DND-41 (cell line): ENCODE results near the gene FAF1.

ENCODE experiments used
- ATAC-seq: fragments of 200-7000 bp; cut with Tn5 transposase; 3 replicates; pipeline ENCODE4 v1.9.1; 2021; ENCODE audit warnings: low read depth; ENCODE audit not compliant: insufficient read depth
- DNase-seq: peaks from one replicate; pipeline ENCODE4 v3.0.0-alpha.2; 2020
- H2AFZ ChIP-seq: 2 replicates; pipeline ENCODE4 v1.6.0; 2012; ENCODE audit warnings: low read depth, low read length
- H3K27ac ChIP-seq: 2 replicates; pipeline ENCODE4 v1.5.1; 2012; ENCODE audit warnings: low read length, inconsistent platforms
- H3K27me3 ChIP-seq: fragments of 200-600 bp; sonication (generic); 2 replicates; pipeline ENCODE4 v1.6.0; 2012; ENCODE audit warnings: low read length, mild to moderate bottlenecking, inconsistent platforms; ENCODE audit not compliant: insufficient read depth, poor library complexity
- H3K36me3 ChIP-seq: 2 replicates; pipeline ENCODE4 v1.5.1; 2012; ENCODE audit warnings: low read length, inconsistent platforms; ENCODE audit not compliant: insufficient read depth
- H3K4me1 ChIP-seq: 2 replicates; pipeline ENCODE4 v1.5.1; 2012; ENCODE audit warnings: mild to moderate bottlenecking, low read length; ENCODE audit not compliant: insufficient read depth
- H3K4me2 ChIP-seq: 2 replicates; pipeline ENCODE4 v1.6.0; 2012; ENCODE audit warnings: mild to moderate bottlenecking, moderate library complexity, low read length, inconsistent platforms; ENCODE audit not compliant: insufficient read depth
- H3K4me3 ChIP-seq, 2 experiments: fragments of 200-600 bp in 1 of 2; shearing (Covaris generic) in 1 of 2; 2 replicates each; pipeline ENCODE4 v1.5.1; 2012 to 2016; ENCODE audit warnings: inconsistent platforms in 2 of 2, low read length in 2 of 2, mild to moderate bottlenecking in 2 of 2, low read depth in 1 of 2, moderate library complexity in 1 of 2
- H3K79me2 ChIP-seq: 2 replicates; pipeline ENCODE4 v1.6.0; 2012; ENCODE audit warnings: low read length, inconsistent platforms; ENCODE audit not compliant: insufficient read depth
- H3K9ac ChIP-seq: 2 replicates; pipeline ENCODE4 v1.6.0; 2012; ENCODE audit warnings: low read depth, mild to moderate bottlenecking, inconsistent platforms, low read length, moderate library complexity
- H3K9me3 ChIP-seq: 2 replicates; pipeline ENCODE4 v1.5.1; 2012; ENCODE audit warnings: low read length, moderate library complexity, mild to moderate bottlenecking, inconsistent platforms; ENCODE audit not compliant: insufficient read depth, severe bottlenecking
- H4K20me1 ChIP-seq: 2 replicates; pipeline ENCODE4 v1.6.0; 2012; ENCODE audit warnings: low read length; ENCODE audit not compliant: insufficient read depth
- CTCF ChIP-seq: IDR thresholded peaks from 2 replicates; pipeline ENCODE4 v1.5.1; 2012; ENCODE audit warnings: borderline replicate concordance, low read length, moderate library complexity, mild to moderate bottlenecking; ENCODE audit not compliant: poor library complexity, severe bottlenecking; ENCODE audit errors: extremely low read depth
- EZH2 ChIP-seq: IDR thresholded peaks from 3 replicates; pipeline ENCODE4 v1.6.1; 2012; ENCODE audit warnings: borderline replicate concordance, low read depth, mild to moderate bottlenecking, moderate library complexity, low read length, inconsistent platforms; ENCODE audit not compliant: severe bottlenecking

The FAF1 gene

DNA sequence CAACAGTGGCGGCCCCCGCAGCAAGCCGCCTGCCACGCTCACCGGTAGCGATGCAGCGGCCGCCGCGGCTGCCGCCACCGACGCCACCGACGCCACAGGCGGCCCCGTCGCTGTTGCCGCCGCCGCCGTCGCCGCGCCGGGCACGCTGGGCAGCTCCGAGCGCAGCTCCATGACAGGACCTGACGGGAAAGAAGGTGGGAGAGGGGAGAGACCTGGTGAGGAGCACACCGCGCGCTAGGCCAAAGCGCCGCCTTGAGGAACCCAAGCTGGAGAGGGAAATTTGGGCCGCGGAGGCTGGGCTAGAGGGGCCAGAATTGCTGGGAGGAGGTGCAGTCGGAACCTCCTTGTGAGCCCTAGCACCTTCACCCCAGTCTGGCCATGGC is 538.7 kb downstream of the FAF1 start:
- DNase-seq (no peak), ATAC-seq (no peak)
- Histone ChIP-seq H3K27ac (no peak overlapping the region), H3K9me3 (no peaks in the 10 kb centered on the region), H3K4me3 (no peak overlapping the region), H4K20me1 (no peaks in the 10 kb centered on the region), H3K4me1 (no peaks in the 10 kb centered on the region), H3K9ac (no peak overlapping the region), H3K4me2 (no peak overlapping the region), H3K27me3 (no peaks in the 10 kb centered on the region), H2AFZ (no peak overlapping the region), H3K79me2 (no peaks in the 10 kb centered on the region), H3K36me3 (no peaks in the 10 kb centered on the region)
- TF ChIP-seq CTCF (no peak), EZH2 (no peak)

DNA sequence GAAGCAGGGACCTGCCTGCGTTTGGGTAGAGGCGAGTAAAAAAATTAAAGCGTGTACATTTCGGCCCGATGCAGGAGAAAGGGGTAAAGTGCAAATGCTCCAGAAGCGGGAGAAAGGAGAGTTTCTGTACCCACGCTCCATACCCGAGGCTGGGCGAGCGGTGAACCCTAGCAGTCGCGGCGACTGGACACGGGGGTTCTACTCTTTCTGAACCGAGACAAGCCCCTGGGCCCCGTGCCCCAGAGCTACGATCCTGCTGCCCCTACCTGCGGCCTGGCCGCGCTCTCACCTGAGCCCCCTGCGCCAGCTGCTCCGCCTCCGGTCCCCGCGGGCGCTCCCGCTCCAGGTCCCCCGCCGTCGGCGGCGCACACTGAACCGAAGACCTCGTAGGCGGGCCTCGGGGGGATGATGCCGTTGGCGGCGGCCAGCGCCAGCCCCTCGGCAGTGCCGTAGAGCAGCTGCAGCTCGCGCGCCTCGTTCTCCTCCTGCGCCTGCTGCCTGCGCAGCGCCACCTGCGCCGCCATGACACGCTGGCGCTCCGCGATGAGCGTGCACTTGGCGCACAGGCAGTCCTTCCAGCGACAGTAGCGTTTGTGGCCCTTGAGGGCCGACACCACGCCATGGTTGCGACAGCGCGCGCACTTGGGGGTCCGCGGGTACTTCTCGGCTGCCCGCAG is 539.2 kb downstream of the FAF1 start:
- Histone ChIP-seq H3K4me2 (no peak overlapping the region), H3K27ac (no peak overlapping the region), H3K9ac (no peak overlapping the region), H2AFZ (no peak overlapping the region), H4K20me1 (no peaks in the 10 kb centered on the region), H3K79me2 (no peaks in the 10 kb centered on the region), H3K36me3 (no peaks in the 10 kb centered on the region), H3K27me3 (no peaks in the 10 kb centered on the region), H3K9me3 (no peaks in the 10 kb centered on the region), H3K4me3 (no peak overlapping the region), H3K4me1 (no peaks in the 10 kb centered on the region)
- TF ChIP-seq CTCF = no peak
- no peak for TF ChIP-seq EZH2
- ATAC-seq = no peak
- DNase-seq = no peak

DNA sequence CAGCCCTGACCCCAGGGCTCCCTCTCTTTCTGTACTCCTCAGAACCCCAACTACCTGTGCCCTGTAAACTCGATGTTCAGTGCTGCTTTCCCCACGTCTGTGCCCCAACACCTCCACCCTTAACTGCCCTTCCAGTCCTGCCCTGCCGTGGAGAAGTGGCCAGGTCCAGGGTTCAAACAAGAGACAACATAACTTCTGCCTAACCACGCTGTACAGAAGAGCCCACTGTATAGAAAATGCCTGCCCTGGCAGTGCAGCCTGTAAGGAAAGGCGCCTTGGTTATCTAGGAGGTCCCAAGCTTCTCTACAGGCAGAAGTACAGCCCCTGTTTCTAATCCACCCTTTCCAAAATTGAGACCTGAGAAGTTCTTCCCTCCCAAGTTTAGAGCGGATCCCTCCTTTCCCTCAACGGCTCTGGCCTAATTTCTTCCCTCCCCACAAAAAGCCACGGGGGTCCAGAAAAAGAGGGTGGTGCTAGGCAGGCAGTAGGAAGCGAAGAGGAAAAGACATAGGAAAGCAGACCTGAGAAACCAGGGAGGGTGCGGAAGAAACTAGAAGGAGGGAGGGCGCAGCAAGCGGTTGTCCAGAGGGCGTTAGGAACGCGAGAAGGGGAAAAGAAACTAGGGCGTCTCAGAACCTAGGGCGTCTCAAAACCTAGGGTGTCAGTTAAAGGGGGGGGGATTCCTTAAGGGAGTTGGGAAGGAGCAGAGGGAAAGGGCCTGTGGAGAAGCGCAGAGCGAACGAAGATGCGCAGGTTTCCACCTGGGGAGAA is 540.0 kb downstream of the FAF1 start:
- no peak overlapping the region for H3K4me2 ChIP-seq
- H4K20me1 ChIP-seq = no peaks in the 10 kb centered on the region
- no peak overlapping the region for H2AFZ ChIP-seq
- H3K4me1 ChIP-seq = no peaks in the 10 kb centered on the region
- H3K27me3 ChIP-seq = no peaks in the 10 kb centered on the region
- no peak for TF ChIP-seq CTCF
- no peak for TF ChIP-seq EZH2
- H3K36me3 ChIP-seq = no peaks in the 10 kb centered on the region
- ATAC-seq (no peak), DNase-seq (no peak)
- no peaks in the 10 kb centered on the region for H3K79me2 ChIP-seq
- H3K9ac ChIP-seq = no peak overlapping the region
- no peak overlapping the region for H3K27ac ChIP-seq
- no peaks in the 10 kb centered on the region for H3K9me3 ChIP-seq
- H3K4me3 ChIP-seq = no peak overlapping the region
